IPS-15b (cell line): ENCODE results near the gene RHEBL1.

Source experiments
- H3K27me3 ChIP-seq: one replicate; pipeline ENCODE4 v1.6.1; 2013; ENCODE audit warnings: low read length; ENCODE audit not compliant: control insufficient read depth, insufficient read depth
- H3K36me3 ChIP-seq: one replicate; pipeline ENCODE4 v1.6.1; 2013; ENCODE audit warnings: low read length; ENCODE audit not compliant: control insufficient read depth, insufficient read depth
- H3K4me1 ChIP-seq: one replicate; pipeline ENCODE4 v1.6.1; 2013; ENCODE audit warnings: mild to moderate bottlenecking, low read length; ENCODE audit not compliant: control insufficient read depth, insufficient read depth
- H3K4me3 ChIP-seq: one replicate; pipeline ENCODE4 v1.5.1; 2013; ENCODE audit warnings: low read depth, low read length
- H3K9ac ChIP-seq: one replicate; pipeline ENCODE4 v1.6.1; 2013; ENCODE audit warnings: low read depth, mild to moderate bottlenecking, low read length
- H3K9me3 ChIP-seq: one replicate; pipeline ENCODE4 v1.6.1; 2013; ENCODE audit warnings: mild to moderate bottlenecking, low read length; ENCODE audit not compliant: control insufficient read depth, insufficient read depth

RHEBL1 gene

DNA sequence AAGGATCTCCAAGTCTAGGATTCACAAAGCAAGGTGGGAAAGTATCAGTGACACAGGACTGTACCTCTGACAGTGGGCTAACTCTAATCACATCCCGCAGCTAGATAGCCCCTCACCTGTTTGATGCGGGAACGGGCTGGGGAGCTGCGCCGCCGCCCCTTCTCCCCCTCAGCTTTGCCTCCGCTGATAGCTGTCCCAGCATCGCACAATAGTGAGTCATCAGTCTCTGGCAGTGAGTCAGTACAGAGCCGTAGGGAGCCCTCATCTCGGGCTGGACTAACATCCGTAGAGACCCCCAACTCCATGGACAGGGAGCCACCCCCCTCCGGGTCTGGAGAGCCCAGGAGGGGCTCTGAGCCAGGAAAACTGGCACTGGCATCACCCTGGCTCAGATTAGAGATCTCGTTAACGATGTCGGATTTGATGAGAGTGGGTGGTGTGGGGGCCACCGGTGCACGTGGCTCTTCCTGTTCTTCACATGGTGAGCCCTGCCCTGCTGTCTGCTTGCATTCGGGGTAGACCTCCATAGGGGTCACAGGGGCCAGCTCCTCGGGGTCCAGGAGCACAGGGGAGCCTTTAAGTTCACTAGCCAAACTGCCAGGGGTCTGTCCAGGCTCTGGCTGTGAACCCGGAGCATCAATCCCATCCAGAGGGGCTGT is 20.1 kb downstream of the RHEBL1 start:
- Histone ChIP-seq H3K4me1 (no peaks in the 10 kb centered on the region), H3K4me3 (no peak overlapping the region), H3K9ac (no peak overlapping the region), H3K27me3 (no peaks in the 10 kb centered on the region), H3K36me3 (peaks cover 83% of the 10 kb centered on the region), H3K9me3 (no peaks in the 10 kb centered on the region)

GRCh38 chr12:49048953-49049352 is 20.8 kb downstream of the RHEBL1 start:
- Histone ChIP-seq H3K4me3 (no peak overlapping the region), H3K36me3 (peaks cover 86% of the 10 kb centered on the region)

DNA sequence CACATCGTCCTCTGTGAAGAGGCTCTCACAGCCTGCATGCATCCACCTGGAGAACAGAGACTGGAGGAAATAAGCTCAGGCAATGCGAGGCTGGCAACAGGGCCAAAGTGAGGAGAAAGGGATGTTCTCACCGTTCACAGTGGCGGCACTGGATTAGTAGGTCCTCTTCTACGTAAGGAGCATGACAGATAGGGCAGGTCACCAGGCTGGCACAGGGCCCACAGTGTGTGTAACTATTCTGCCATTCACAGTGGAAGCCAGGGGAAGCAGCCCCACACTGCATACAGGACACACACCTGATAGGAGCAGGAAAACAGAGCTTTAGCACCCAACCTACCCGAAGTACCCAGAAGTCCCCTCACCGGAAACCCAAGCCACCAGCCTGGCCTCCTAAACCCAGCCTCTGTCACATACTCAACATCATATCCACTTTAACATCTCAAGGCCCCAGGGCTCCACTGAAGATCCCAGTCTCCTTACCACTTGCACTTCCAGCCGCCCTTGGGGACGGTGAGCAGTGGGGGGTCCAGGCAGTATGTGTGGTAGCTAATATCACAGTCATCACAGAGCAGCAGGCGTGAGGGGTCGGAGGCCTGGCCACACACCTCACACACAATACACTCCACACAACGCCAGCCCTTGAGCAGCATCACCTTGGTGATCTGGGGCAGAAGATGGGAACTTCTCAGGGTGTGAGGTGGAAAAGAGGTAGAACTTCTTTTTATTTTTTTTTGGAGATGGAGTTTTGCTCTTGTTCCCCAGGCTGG is 23.5 kb downstream of the RHEBL1 start:
- peaks cover 90% of the 10 kb centered on the region for H3K36me3 ChIP-seq

More at GRCh38 chr12:49048953-49049352, 20.8 kb downstream of the RHEBL1 start:
- no peaks in the 10 kb centered on the region for H3K27me3 ChIP-seq
- H3K9me3 ChIP-seq: no peaks in the 10 kb centered on the region
- no peak overlapping the region for H3K9ac ChIP-seq
- no peaks in the 10 kb centered on the region for H3K4me1 ChIP-seq

GRCh38 chr12:49044660-49045059 is 25.1 kb downstream of the RHEBL1 start:
- Histone ChIP-seq H3K4me3 (no peak overlapping the region), H3K27me3 (no peaks in the 10 kb centered on the region), H3K4me1 (no peaks in the 10 kb centered on the region), H3K9ac (no peak overlapping the region), H3K36me3 (peaks cover 84% of the 10 kb centered on the region), H3K9me3 (no peaks in the 10 kb centered on the region)

More for the DNA sequence above, 23.5 kb downstream of the RHEBL1 start:
- H3K9ac ChIP-seq: no peak overlapping the region
- H3K9me3 ChIP-seq: no peaks in the 10 kb centered on the region
- no peaks in the 10 kb centered on the region for H3K27me3 ChIP-seq
- no peaks in the 10 kb centered on the region for H3K4me1 ChIP-seq
- H3K4me3 ChIP-seq: no peak overlapping the region

- Histone ChIP-seq H3K27me3 (no peaks in the 10 kb centered on the region), H3K4me3 (no peak overlapping the region), H3K9me3 (no peaks in the 10 kb centered on the region), H3K36me3 (peaks cover 84% of the 10 kb centered on the region), H3K4me1 (no peaks in the 10 kb centered on the region), H3K9ac (no peak overlapping the region)
Observed at GRCh38 chr12:49043856-49044258, 25.9 kb downstream of the RHEBL1 start.

- H3K4me3 ChIP-seq: no peak overlapping the region
- H3K27me3 ChIP-seq: no peaks in the 10 kb centered on the region
- no peaks in the 10 kb centered on the region for H3K9me3 ChIP-seq
- H3K4me1 ChIP-seq: no peaks in the 10 kb centered on the region
- no peak overlapping the region for H3K9ac ChIP-seq
- peaks cover 84% of the 10 kb centered on the region for H3K36me3 ChIP-seq
Observed at GRCh38 chr12:49043241-49043640, 26.5 kb downstream of the RHEBL1 start.

- H3K4me3 ChIP-seq: no peak overlapping the region
- no peaks in the 10 kb centered on the region for H3K9me3 ChIP-seq
- peaks cover 90% of the 10 kb centered on the region for H3K36me3 ChIP-seq
- H3K27me3 ChIP-seq: no peaks in the 10 kb centered on the region
- H3K4me1 ChIP-seq: no peaks in the 10 kb centered on the region
- no peak overlapping the region for H3K9ac ChIP-seq
Observed at GRCh38 chr12:49041881-49042484, 27.8 kb downstream of the RHEBL1 start.

DNA sequence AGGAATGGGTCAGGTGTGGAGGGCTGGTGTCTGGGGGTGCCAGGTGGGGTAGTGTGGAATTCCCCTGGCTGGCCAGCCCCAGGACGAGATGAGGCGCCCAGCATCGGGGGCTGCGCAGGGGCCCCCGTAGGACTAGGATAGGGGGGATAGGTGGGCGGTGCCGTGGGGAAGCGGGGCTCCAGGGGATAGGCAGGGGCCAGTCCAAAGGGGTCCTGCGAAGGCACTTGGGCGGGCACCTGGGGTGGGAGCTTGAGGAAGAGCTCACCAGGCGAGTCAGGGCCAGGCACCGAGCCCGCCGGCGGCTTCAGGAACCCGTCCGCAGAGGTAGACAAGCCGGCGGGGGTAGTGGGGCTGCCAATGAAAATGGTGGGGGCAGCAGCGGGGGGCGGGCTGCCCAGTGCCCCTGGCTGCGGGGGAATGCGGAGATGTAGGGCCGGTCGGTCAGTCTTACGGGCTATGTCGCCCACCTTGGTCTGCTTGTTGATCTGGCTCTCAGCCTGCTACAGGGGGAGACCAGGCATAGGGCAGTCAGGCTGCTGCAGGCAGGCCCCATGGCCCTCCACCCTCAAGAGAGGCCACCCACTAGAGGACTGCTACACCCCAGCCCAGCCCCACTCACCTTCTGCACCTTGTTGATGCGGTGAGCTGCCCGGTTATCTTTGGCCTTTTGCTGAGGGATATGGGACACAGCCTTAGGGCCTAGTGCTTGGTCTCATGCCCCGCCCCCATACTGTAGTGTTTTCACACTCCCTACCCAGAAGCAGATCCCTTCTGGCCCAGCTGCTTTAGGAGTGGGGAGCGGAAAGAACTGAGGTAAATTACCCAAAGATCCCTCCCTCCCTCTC is 28.5 kb downstream of the RHEBL1 start:
- Histone ChIP-seq H3K27me3 (no peaks in the 10 kb centered on the region), H3K4me3 (no peak overlapping the region), H3K36me3 (peaks cover 87% of the 10 kb centered on the region), H3K4me1 (no peaks in the 10 kb centered on the region), H3K9me3 (no peaks in the 10 kb centered on the region), H3K9ac (no peak overlapping the region)

GRCh38 chr12:49040364-49040855 is 29.4 kb downstream of the RHEBL1 start:
- peaks cover 79% of the 10 kb centered on the region for H3K36me3 ChIP-seq

DNA sequence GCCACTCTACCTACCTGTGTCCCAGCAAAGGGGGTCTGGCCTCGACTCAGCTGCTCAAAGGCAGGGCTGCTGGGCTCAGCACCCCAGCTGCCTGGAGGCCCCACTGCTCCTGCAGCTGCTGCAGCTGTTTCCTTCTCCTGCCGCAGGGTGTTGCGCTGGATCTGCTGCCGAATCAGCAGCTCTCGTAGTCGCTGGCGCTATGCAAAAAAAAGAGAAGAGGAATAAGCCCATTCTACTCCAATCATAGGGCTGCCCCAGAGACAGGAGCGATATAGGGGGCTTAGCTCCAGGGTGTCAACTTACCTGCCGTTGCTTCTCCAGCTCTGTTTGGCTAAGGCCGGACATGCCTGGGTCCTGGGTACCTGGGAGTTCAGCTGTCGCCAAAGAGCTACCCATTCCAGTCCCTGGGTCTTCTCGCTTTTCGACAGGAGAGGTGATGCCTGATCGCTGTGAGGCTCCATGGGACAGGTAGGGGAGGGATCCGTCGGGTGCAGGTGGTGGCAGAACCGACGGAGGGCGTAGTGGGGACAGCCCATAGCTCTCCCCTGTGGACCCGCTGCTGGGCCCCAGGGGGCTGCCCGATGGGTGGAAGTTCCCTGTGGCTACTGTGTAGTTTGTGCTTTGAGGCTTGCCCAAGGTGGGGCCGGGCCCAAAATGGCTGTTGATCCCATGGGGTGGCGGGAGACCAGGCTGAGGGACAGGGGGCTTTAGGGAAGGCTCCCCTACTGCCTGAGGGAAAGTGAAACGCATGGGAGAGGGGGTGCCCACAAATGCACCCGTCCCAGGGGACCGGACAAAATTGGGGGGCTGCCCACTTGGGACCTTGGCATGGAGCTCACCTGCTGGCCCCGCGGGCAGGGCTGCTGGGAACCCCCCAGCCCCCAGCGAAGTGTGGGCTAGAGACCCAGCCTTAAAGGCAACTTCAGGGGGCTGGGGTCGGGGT is 30.1 kb downstream of the RHEBL1 start:
- Histone ChIP-seq H3K27me3 (no peaks in the 10 kb centered on the region), H3K9me3 (no peaks in the 10 kb centered on the region), H3K9ac (no peak overlapping the region), H3K36me3 (peaks cover 75% of the 10 kb centered on the region), H3K4me1 (no peaks in the 10 kb centered on the region), H3K4me3 (no peak overlapping the region)

More at GRCh38 chr12:49040364-49040855, 29.4 kb downstream of the RHEBL1 start:
- H3K9ac ChIP-seq: no peak overlapping the region
- no peaks in the 10 kb centered on the region for H3K9me3 ChIP-seq
- no peaks in the 10 kb centered on the region for H3K27me3 ChIP-seq
- H3K4me1 ChIP-seq: no peaks in the 10 kb centered on the region
- no peak overlapping the region for H3K4me3 ChIP-seq
